Left ventricle myocardium inferior (tissue), 1 donor: ENCODE results near the gene LRRC74B. TPM values are rescaled to one million over a fixed set of nuclear protein-coding genes. Genes with fewer than 3 reads are reported as not detected.
"Not testable (repeated sequence)": the region's sequence is repeated elsewhere in the genome, so short reads cannot be mapped to it uniquely, and the experiment has no call there.

Source experiments
- DNase-seq: peaks from one replicate; pipeline ENCODE4 v3.0.0-alpha.2; 2020
- H3K27ac ChIP-seq: fragments of 200-600 bp; replicated peaks from 2 replicates; pipeline ENCODE4 v1.8.0; 2021
- H3K27me3 ChIP-seq: fragments of 200-600 bp; 2 replicates; pipeline ENCODE4 v1.8.0; 2021; ENCODE audit warnings: low read depth
- H3K36me3 ChIP-seq: fragments of 200-600 bp; 2 replicates; pipeline ENCODE4 v1.8.0; 2021
- H3K4me1 ChIP-seq: fragments of 200-600 bp; 2 replicates; pipeline ENCODE4 v1.8.0; 2021
- H3K4me3 ChIP-seq: fragments of 200-600 bp; 2 replicates; pipeline ENCODE4 v1.8.0; 2021; ENCODE audit warnings: mild to moderate bottlenecking, moderate library complexity
- H3K9me3 ChIP-seq: fragments of 200-600 bp; replicated peaks from 2 replicates; pipeline ENCODE4 v1.8.0; 2021
- intact Hi-C: fragments of 100-400 bp; cut with micrococcal nuclease; formaldehyde crosslinking; loops from one replicate; pipeline ENCODE4 v1.11.0; 2022
- total RNA-seq: library from RNA; stranded (reverse); fragmentation: NEBNext Ultra II Directional; extraction: Animal tissue kit (Norgen Biotek cat#: 25700); gene quantifications from one replicate; pipeline ENCODE4 v1.2.1, GENCODE V29; 2021
- TF ChIP-seq, protein P1 (sequence below): fragments of 200-600 bp; IDR thresholded peaks from 2 replicates; pipeline ENCODE4 v1.8.0; 2021; ENCODE audit warnings: antibody characterized with exemption, mild to moderate bottlenecking, borderline replicate concordance
- donor health status: DM: no; HTN: yes; CAD: no; lungs with severe emphysema.

Gene LRRC74B
- total RNA-seq, 1 donor from 2014 or later = not detected

DNA sequence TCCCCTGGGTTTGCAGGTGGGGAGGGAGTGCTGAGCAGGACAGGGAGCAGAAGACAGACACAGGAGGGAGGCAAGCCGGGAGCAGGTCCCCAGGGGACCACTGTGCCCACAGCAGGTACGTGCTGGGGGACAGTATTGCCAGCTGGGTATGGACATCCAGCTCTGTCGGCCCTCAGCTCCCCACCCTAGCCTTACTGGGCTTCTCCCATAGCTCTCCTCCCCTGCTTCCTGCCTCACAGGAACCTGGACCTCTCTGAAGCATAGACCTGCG lies 9.8 kb downstream of the LRRC74B start:
- no peak overlapping the region for H3K4me3 ChIP-seq
- no peaks in the 10 kb centered on the region for H3K9me3 ChIP-seq
- H3K27me3 ChIP-seq = peaks cover 24% of the 10 kb centered on the region
- no peaks in the 10 kb centered on the region for H3K4me1 ChIP-seq
- no peak for DNase-seq
- intact Hi-C loops = no loop called here
- no peak overlapping the region for H3K27ac ChIP-seq
- H3K36me3 ChIP-seq = no peaks in the 10 kb centered on the region
- TF ChIP-seq, protein P1, sequence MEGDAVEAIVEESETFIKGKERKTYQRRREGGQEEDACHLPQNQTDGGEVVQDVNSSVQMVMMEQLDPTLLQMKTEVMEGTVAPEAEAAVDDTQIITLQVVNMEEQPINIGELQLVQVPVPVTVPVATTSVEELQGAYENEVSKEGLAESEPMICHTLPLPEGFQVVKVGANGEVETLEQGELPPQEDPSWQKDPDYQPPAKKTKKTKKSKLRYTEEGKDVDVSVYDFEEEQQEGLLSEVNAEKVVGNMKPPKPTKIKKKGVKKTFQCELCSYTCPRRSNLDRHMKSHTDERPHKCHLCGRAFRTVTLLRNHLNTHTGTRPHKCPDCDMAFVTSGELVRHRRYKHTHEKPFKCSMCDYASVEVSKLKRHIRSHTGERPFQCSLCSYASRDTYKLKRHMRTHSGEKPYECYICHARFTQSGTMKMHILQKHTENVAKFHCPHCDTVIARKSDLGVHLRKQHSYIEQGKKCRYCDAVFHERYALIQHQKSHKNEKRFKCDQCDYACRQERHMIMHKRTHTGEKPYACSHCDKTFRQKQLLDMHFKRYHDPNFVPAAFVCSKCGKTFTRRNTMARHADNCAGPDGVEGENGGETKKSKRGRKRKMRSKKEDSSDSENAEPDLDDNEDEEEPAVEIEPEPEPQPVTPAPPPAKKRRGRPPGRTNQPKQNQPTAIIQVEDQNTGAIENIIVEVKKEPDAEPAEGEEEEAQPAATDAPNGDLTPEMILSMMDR = no peak

DNA sequence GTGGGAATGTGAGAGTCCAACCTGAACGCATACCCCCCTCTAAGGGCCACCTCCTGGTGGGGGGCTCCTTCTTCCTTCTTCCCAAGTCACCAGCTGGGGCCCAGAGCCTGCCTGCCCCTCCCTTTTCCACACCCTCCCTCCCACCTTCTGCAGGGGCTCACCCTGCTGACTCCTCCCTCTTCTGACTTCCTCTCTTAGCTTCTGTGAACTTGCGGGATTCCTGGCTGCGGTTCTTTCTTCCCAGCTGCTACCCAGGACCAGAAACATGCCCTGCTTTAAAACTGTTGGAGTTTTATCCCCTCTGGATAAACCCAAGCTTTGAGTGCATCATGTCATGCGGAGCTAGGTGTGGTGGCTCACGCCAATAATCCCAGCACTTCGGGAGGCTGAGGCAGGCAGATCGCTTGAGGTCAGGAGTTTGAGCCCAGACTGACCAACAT lies 10.2 kb downstream of the LRRC74B start:
- no peaks in the 10 kb centered on the region for H3K9me3 ChIP-seq
- no peak for DNase-seq
- H3K27me3 ChIP-seq = peaks cover 24% of the 10 kb centered on the region
- H3K4me3 ChIP-seq = no peak overlapping the region
- intact Hi-C loops = no loop called here
- H3K4me1 ChIP-seq = no peaks in the 10 kb centered on the region
- TF ChIP-seq, protein P1 = no peak
- no peak overlapping the region for H3K27ac ChIP-seq
- no peaks in the 10 kb centered on the region for H3K36me3 ChIP-seq

DNA sequence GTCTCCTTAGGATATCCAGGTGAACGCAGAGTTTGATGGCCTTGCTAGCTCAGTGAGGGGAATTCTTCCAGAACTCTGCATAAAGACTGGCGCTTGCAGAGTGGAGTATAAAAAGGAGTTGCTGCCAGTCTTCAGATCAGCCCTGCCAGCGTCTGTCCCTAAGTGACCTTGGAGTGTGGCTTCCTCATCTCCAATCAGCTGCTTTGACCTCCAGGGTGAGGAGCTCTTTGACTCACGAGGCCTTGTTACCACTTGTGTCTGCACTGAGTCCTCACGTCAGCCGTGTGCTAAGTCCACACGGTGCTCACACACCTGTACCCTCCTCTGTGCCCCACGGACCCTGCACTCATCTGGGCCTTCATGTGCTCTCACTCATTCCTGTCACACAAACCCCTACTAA lies 14.6 kb downstream of the LRRC74B start:
- DNase-seq, H3K4me3 ChIP-seq: not testable (repeated sequence)

DNA sequence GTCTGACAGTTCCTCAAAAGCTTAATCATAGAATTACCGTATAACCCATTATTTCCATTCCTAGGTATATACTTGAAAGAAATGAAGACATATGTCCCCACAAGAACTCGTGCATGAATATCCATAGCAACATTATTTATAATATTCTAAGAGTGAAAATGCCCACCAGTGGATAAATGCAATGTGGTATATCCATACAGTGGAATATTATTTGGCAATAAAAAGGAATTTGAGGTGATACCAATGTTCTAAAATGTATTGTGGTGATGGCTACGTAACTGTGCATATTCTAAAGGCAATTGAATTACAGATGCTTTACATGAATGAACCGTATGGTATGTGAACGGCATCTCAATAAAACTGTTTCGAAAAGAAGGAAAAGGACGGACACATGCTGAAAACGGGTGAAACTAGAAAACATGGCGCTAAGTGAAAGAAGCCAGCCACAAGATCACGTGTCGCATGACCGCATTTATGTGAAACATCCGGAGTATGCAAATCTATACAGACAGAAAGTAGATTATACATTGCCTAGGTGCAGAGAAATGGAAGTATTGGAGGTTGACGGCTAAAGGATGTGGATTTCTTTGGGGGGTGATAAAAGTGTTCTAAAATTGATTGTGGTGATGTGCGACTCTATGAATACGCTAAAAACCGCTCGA lies 16.0 kb downstream of the LRRC74B start:
- H3K4me3 ChIP-seq, H3K27me3 ChIP-seq, H3K4me1 ChIP-seq, DNase-seq, H3K9me3 ChIP-seq, H3K27ac ChIP-seq, H3K36me3 ChIP-seq, intact Hi-C loops: not testable (repeated sequence)

More for the DNA sequence above, 14.6 kb downstream of the LRRC74B start:
- H3K4me1 ChIP-seq, intact Hi-C loops, H3K36me3 ChIP-seq, H3K27ac ChIP-seq, H3K9me3 ChIP-seq: not testable (repeated sequence)
- H3K27me3 ChIP-seq = peaks cover 11% of the 10 kb centered on the region

DNA sequence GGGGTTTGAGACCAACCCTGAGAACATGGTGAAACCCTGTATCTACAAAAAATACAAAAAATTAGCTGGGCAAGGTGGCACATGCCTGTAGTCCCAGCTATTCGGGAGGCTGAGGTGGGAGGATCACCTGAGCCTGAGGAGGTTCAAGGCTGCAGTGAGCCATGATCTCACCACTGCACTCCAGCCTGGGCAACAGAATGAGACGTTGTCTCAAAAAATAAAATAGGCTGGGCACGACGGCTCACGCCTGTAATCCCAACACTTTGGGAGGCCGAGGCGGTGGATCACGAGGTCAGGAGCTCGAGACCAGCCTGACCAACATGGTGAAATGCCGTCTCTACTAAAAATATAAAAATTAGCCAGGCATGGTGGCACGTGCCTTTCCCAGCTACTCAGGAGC lies 18.7 kb downstream of the LRRC74B start:
- H3K27me3 ChIP-seq, H3K27ac ChIP-seq, DNase-seq, H3K9me3 ChIP-seq, intact Hi-C loops, H3K4me1 ChIP-seq, H3K36me3 ChIP-seq, H3K4me3 ChIP-seq: not testable (repeated sequence)

DNA sequence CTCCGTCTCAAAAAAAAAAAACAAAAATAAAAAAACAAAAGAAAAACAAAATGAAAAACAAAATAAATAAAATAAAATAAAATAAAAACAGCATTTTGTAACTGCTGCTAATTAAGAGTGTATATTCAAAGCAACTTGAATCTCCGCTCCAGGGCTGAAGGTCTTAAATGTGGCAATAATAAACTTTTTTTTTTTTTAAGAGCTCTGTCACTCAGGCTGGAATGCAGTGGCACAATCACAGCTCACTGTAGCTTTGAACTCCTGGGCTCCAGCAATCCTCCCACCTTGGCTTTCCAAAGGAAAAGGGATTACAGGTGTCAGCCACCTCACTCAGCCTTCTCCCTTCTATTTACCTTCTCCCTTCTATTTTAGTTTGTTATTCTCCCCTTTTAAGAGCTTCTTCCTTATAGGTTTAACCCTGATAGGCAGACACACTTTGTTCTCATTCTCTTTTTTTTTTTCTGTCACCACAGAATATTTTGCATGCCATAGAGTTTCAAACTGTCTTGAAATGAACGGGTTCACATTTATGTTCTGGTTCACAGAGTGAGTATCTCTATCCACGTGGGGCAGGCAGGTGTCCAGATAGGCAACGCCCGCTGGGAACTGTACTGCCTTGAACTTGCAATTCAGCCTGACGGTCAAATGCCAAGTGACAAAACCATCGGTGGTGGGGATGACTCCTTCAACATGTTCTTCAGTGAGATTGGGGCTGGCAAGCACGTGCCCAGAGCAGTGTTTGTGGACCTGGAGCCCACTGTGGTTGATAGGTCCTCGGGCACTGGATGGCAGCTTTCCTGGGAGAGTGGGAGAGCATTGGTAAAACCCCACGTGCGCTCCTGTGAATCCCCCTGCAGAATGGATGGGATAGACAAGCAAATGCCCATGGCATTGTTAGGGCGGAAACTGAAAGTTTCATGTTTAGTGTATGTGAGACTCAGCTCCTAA lies 19.4 kb downstream of the LRRC74B start:
- Histone ChIP-seq H3K27me3 (no peaks in the 10 kb centered on the region), H3K27ac (no peak overlapping the region), H3K4me1 (peaks cover 5% of the 10 kb centered on the region), H3K4me3 (no peak overlapping the region), H3K9me3 (no peaks in the 10 kb centered on the region), H3K36me3 (no peaks in the 10 kb centered on the region)
- TF ChIP-seq, protein P1 = no peak
- DNase-seq = no peak
- intact Hi-C loops = no loop called here
